GM12891 (cell line): ENCODE data around the gene VPS52.

Experiments used
- POLR2A ChIP-seq: IDR thresholded peaks from 2 replicates; pipeline ENCODE4 v1.6.1; 2011; ENCODE audit warnings: low read depth, low read length, control low read depth
- POLR2AphosphoS5 ChIP-seq: IDR thresholded peaks from 2 replicates; pipeline ENCODE4 v1.6.1; 2011; ENCODE audit warnings: low read depth, low read length, control low read depth
- POU2F2 ChIP-seq: IDR thresholded peaks from 2 replicates; pipeline ENCODE4 v1.6.1; 2011; ENCODE audit warnings: low read depth, mild to moderate bottlenecking, control low read depth, low read length, moderate library complexity

DNA sequence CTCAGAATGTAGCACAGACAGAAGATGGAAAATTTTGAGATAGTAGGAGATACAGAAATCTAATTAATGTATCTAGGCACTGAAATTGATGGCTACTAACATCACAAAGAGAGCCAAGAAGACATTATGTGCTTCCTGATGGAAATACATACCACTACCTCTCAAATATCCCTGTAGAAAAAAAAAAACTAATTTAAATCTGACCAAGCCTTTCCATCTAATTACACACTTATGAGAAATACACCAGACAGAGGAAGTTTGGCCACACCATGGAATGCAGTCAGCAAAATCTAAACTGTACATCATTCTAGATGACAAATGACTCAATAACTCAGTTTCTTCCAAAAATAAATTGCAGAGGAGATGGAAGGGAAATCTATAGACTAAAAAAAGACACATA, 18.9 kb downstream of the VPS52 start:
- TF ChIP-seq POLR2A (no peak), POLR2AphosphoS5 (no peak), POU2F2 (no peak)
